DOHH2 (cell line): ENCODE results near the gene ZYX.
A peak's percentile ranks its signal among the peaks of the same experiment; 100 is the strongest.

ENCODE experiments used
- H3F3A ChIP-seq: fragments of 200-600 bp; sonication (generic), shearing (Covaris generic); 2 replicates; pipeline ENCODE4 v1.6.0; 2016; ENCODE audit warnings: antibody characterized with exemption, mild to moderate bottlenecking; ENCODE audit not compliant: control insufficient read depth, insufficient read depth
- H3K27ac ChIP-seq: fragments of 200-600 bp; sonication (generic); 2 replicates; pipeline ENCODE4 v1.5.1; 2014; ENCODE audit warnings: low read depth, mild to moderate bottlenecking, low read length, moderate library complexity
- H3K27me3 ChIP-seq: fragments of 200-600 bp; sonication (generic); 2 replicates; pipeline ENCODE4 v1.6.1; 2014; ENCODE audit warnings: mild to moderate bottlenecking, low read length, mixed read lengths; ENCODE audit not compliant: control insufficient read depth
- H3K36me3 ChIP-seq: fragments of 200-600 bp; sonication (generic); 2 replicates; pipeline ENCODE4 v1.6.1; 2014; ENCODE audit warnings: mild to moderate bottlenecking, low read length, moderate library complexity, mixed read lengths; ENCODE audit not compliant: control insufficient read depth
- H3K4me1 ChIP-seq: fragments of 200-600 bp; sonication (generic); 2 replicates; pipeline ENCODE4 v1.6.1; 2014; ENCODE audit warnings: mild to moderate bottlenecking, low read length, mixed read lengths; ENCODE audit not compliant: control insufficient read depth
- H3K4me2 ChIP-seq: fragments of 200-600 bp; sonication (generic); 2 replicates; pipeline ENCODE4 v1.6.0; 2014; ENCODE audit warnings: mild to moderate bottlenecking, low read length, moderate library complexity
- H3K4me3 ChIP-seq: fragments of 200-600 bp; sonication (generic); 2 replicates; pipeline ENCODE4 v1.5.1; 2014; ENCODE audit warnings: mild to moderate bottlenecking, low read length, mixed read lengths
- H3K79me2 ChIP-seq: fragments of 200-600 bp; sonication (generic); 2 replicates; pipeline ENCODE4 v1.6.1; 2014; ENCODE audit warnings: mild to moderate bottlenecking, low read length, mixed read lengths; ENCODE audit not compliant: control insufficient read depth
- H3K9me2 ChIP-seq: fragments of 200-600 bp; sonication (generic); replicated peaks from 2 replicates; pipeline ENCODE4 v1.6.1; 2014; ENCODE audit warnings: mild to moderate bottlenecking, low read length, mixed read lengths; ENCODE audit not compliant: control insufficient read depth
- H3K9me3 ChIP-seq: fragments of 200-600 bp; sonication (generic); 2 replicates; pipeline ENCODE4 v1.6.1; 2014; ENCODE audit warnings: antibody characterized with exemption, low read length, mixed read lengths; ENCODE audit not compliant: control insufficient read depth, insufficient read depth
- H4K20me1 ChIP-seq: fragments of 200-600 bp; sonication (generic); 2 replicates; pipeline ENCODE4 v1.6.0; 2014; ENCODE audit warnings: low read depth, mild to moderate bottlenecking, antibody characterized with exemption, low read length, moderate library complexity; ENCODE audit not compliant: control insufficient read depth, insufficient read depth
- CTCF ChIP-seq: fragments of 200-600 bp; sonication (generic); IDR thresholded peaks from one replicate; pipeline ENCODE4 v1.5.1; 2014; ENCODE audit warnings: antibody characterized with exemption, mild to moderate bottlenecking, low read depth, low read length; ENCODE audit not compliant: poor library complexity, severe bottlenecking
- EZH2phosphoT487 ChIP-seq: fragments of 200-600 bp; sonication (generic); IDR thresholded peaks from 2 replicates; pipeline ENCODE4 v1.6.1; 2017; ENCODE audit warnings: borderline replicate concordance, mild to moderate bottlenecking, antibody characterized with exemption, low read length, moderate library complexity, mixed read lengths

ZYX gene

GRCh38 chr7:143381427-143382125 lies 431 bp downstream of the ZYX start:
- Histone ChIP-seq H3K27ac (no peak overlapping the region), H3K4me2 (peak overlapping the region; percentile 98), H3F3A (no peaks in the 10 kb centered on the region), H3K27me3 (peaks cover 17% of the 10 kb centered on the region), H4K20me1 (peaks cover 6% of the 10 kb centered on the region; the same call in 1 of the 2 replicates), H3K4me3 (peak overlapping the region; percentile 98), H3K79me2 (no peaks in the 10 kb centered on the region), H3K9me2 (no peaks in the 10 kb centered on the region), H3K9me3 (no peaks in the 10 kb centered on the region), H3K36me3 (no peaks in the 10 kb centered on the region), H3K4me1 (peaks cover 20% of the 10 kb centered on the region)
- TF ChIP-seq EZH2phosphoT487 (peak; percentile 94; the same call in 1 of the 2 replicates), CTCF (no peak)

GRCh38 chr7:143382126-143382790 lies 1.1 kb downstream of the ZYX start:
- Histone ChIP-seq H3F3A (no peaks in the 10 kb centered on the region), H3K27me3 (peaks cover 17% of the 10 kb centered on the region), H3K4me1 (peaks cover 20% of the 10 kb centered on the region), H3K9me2 (no peaks in the 10 kb centered on the region), H3K4me2 (peak overlapping the region; percentile 98), H3K79me2 (no peaks in the 10 kb centered on the region), H3K36me3 (no peaks in the 10 kb centered on the region), H3K9me3 (no peaks in the 10 kb centered on the region), H3K4me3 (peak overlapping the region; percentile 98), H3K27ac (no peak overlapping the region), H4K20me1 (peaks cover 6% of the 10 kb centered on the region; the same call in 1 of the 2 replicates)
- no peak for TF ChIP-seq CTCF
- TF ChIP-seq EZH2phosphoT487: no peak

- no peak overlapping the region for H3K4me3 ChIP-seq
- no peak overlapping the region for H3K27ac ChIP-seq
- TF ChIP-seq EZH2phosphoT487 (no peak), CTCF (no peak)
- no peaks in the 10 kb centered on the region for H3F3A ChIP-seq
- no peaks in the 10 kb centered on the region for H3K79me2 ChIP-seq
- H4K20me1 ChIP-seq: peaks cover 6% of the 10 kb centered on the region; the same call in 1 of the 2 replicates
- no peaks in the 10 kb centered on the region for H3K9me2 ChIP-seq
- peaks cover 17% of the 10 kb centered on the region for H3K27me3 ChIP-seq
- peaks cover 20% of the 10 kb centered on the region for H3K4me1 ChIP-seq
- no peak overlapping the region for H3K4me2 ChIP-seq
- no peaks in the 10 kb centered on the region for H3K9me3 ChIP-seq
- no peaks in the 10 kb centered on the region for H3K36me3 ChIP-seq
These were observed 1.9 kb downstream of the ZYX start for GRCh38 chr7:143382791-143383641.
